Ovary (tissue), 3 donors: ENCODE data around the gene MYO3B.

Experiments
- CTCF ChIP-seq, 3 donors: fragments of 450-650 bp in 2 of 3; fragments of 200-600 bp in 1 of 3; IDR thresholded peaks; one replicate each; pipeline versions ENCODE4 v1.5.1 to v1.8.0; 2016 to 2022; ENCODE audit warnings: antibody characterized with exemption in 3 of 3, mild to moderate bottlenecking in 1 of 3
- POLR2A ChIP-seq: fragments of 450-650 bp; IDR thresholded peaks from one replicate; pipeline ENCODE4 v1.6.1; 2017; ENCODE audit warnings: antibody characterized with exemption, mild to moderate bottlenecking, moderate library complexity
- donor health status: DM: no; HTN: no; CAD: no.

GRCh38 chr2:170369894-170370293 is 191.9 kb downstream of the MYO3B start:
- TF ChIP-seq CTCF (IDR thresholded peaks at IDR 0.05) (no peak), POLR2A (no peak)
